Measurements from ENCODE around the gene NINJ2.

- TF ChIP-seq CTCF (IDR thresholded peaks at IDR 0.05) (no peak), POLR2A (IDR thresholded peaks at IDR 0.05) (no peak)
These were observed 32.3 kb downstream of the NINJ2 start for GRCh38 chr12:630656-631632.
